BJ (cell line): ENCODE results near the gene COL18A1. TPM values are rescaled to one million over a fixed set of nuclear protein-coding genes. Genes with fewer than 3 reads are reported as not detected.

ENCODE experiments used
- CTCF ChIA-PET: fragments of 350-600 bp; formaldehyde crosslinking; extraction: SDS; loops from one replicate; lab custom pipeline; 2021; ENCODE audit warnings: antibody characterized with exemption, inconsistent platforms; lab: Yijun Ruan, JAX
- POLR2A ChIA-PET: fragments of 300-600 bp; sonication (Branson Sonifier 250); formaldehyde crosslinking; extraction: SDS; loops from one replicate; lab custom pipeline; 2021; ENCODE audit warnings: antibody characterized with exemption; lab: Charles Lee
- DNase-seq: peaks from one replicate; pipeline ENCODE4 v3.0.0-alpha.2; 2011; ENCODE audit warnings: low read depth
- H3K27me3 ChIP-seq: 2 replicates; pipeline ENCODE4 v1.6.0; 2011; ENCODE audit warnings: low read length; ENCODE audit not compliant: control insufficient read depth, insufficient read depth
- H3K36me3 ChIP-seq: 2 replicates; pipeline ENCODE4 v1.5.1; 2011; ENCODE audit warnings: low read length; ENCODE audit not compliant: control insufficient read depth, insufficient read depth
- H3K4me3 ChIP-seq: 2 replicates; pipeline ENCODE4 v1.5.1; 2011; ENCODE audit warnings: low read depth, mild to moderate bottlenecking, control low read depth, low read length
- CTCF ChIP-seq: IDR thresholded peaks from 2 replicates; pipeline ENCODE4 v1.5.1; 2011; ENCODE audit warnings: low read depth, mild to moderate bottlenecking, control low read depth, inconsistent platforms, low read length, moderate library complexity; ENCODE audit not compliant: insufficient read depth
- polyA plus RNA-seq: library from polyadenylated mRNA; depleted of rRNA; stranded (reverse); fragments of >200 nt; gene quantifications from 2 replicates; pipeline ENCODE4 v1.2.3, GENCODE V29; 2011

COL18A1 gene
- polyA plus RNA-seq, 1 experiment = 99.7 TPM

GRCh38 chr21:45536301-45537081 is 131.5 kb downstream of the COL18A1 start:
- ChIA-PET CTCF (no interaction called here), POLR2A (no interaction called here)
- no peak for TF ChIP-seq CTCF
- DNase-seq = no peak
- no peaks in the 10 kb centered on the region for H3K27me3 ChIP-seq
- no peak overlapping the region for H3K4me3 ChIP-seq
- no peaks in the 10 kb centered on the region; the same call in none of the 2 replicates for H3K36me3 ChIP-seq

DNA sequence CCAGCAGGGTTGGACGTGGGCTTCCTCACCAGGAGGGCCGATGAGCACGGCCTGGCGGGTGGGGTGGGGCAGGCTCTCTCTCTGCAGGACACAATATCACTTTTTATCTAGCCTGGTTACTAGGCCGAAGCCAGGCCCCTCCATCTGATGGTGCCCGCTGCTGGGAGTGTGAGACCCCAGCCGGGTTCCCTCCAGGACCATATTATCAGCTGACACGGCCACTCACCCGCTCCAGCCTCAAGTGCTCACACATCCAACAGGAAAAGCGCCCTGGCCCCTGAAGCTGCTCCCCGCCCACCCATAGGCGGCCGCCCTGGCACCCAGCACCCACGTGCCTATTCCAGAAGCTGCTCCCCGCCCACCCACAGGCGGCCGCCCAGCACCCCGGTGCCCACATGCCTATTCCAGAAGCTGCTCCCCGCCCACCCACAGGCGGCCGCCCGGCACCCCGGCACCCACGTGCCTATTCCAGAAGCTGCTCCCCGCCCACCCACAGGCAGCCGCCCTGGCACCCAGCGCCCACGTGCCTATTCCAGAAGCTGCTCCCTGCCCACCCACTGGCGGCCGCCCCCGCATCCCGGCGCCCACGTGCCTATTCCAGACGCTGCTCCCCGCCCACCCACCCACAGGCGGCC is 132.3 kb downstream of the COL18A1 start:
- CTCF ChIA-PET = interaction anchor here (0.9 kb wide), 1 partner anchor 66 kb away, joined by 3 read pairs; no protein-coding TSS in a partner anchor
- POLR2A ChIA-PET = no interaction called here
- DNase-seq = no peak
- H3K27me3 ChIP-seq = no peaks in the 10 kb centered on the region
- no peak for TF ChIP-seq CTCF
- H3K4me3 ChIP-seq = no peak overlapping the region
- H3K36me3 ChIP-seq = no peaks in the 10 kb centered on the region; the same call in none of the 2 replicates

DNA sequence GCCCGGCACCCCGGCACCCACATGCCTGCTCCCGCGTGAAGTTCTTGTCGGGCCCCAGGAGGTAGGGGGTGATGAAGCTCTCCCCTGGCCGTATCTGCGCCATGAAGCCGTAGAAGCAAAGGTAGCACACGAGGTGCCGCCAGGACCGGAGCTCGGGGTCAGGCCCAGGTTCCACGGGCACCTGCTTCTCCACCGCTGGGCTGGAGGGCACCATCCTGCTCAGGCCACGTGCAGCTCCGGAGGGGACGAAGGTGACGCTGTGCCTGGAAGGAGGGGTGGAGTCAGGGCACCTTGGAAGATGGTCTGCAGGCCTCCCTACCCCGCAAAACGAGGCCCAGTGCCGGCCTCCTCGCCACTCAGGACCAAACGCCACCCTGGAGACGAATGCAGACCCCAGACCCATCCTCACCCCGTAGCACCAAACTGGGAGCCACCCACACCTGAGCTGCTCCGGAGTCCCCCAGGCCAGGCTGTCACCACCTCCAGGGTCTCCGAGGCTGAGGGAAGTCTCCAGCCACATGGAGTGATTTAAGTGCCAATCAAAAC is 132.9 kb downstream of the COL18A1 start:
- no peak for TF ChIP-seq CTCF
- ChIA-PET CTCF (interaction anchor here (0.9 kb wide), 1 partner anchor 66 kb away, joined by 3 read pairs; no protein-coding TSS in a partner anchor), POLR2A (no interaction called here)
- Histone ChIP-seq H3K27me3 (no peaks in the 10 kb centered on the region), H3K4me3 (no peak overlapping the region), H3K36me3 (no peaks in the 10 kb centered on the region; the same call in none of the 2 replicates)
- DNase-seq = no peak

DNA sequence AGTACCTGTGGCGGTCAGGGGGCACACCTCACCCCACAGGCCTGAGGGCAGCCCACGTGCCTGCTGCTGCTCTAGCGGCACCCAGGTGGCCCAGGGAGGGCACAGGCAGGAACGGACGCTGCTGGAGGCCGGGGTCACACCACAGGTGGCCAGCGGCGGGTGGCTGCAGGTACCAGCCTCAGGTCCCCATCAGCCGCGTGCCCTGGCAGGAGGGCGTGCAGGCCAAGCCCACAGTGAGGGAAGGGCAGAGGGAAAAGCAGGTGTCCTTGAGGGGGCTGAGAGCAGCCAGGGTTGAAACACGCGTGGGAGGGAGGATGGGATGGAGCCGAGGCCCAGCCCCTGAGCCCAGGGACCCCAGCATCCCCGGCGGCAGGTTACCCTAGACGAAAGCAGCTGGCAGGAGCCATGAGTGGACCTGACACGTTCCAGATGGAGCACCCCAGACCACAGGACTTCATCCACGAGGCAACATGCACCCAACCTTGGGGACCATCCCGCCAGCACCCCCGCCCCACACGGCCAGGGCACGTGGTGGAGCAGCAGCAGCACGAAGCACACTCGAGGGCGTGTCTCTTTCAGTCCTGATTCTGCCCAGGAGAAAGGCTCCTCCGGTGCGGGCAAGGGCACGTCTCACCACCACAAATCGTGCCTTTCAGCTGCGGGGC is 133.5 kb downstream of the COL18A1 start:
- no peak overlapping the region for H3K4me3 ChIP-seq
- DNase-seq = no peak
- no peak for TF ChIP-seq CTCF
- POLR2A ChIA-PET = no interaction called here
- CTCF ChIA-PET = interaction anchor here (0.9 kb wide), 1 partner anchor 67 kb away, joined by 3 read pairs; no protein-coding TSS in a partner anchor
- no peaks in the 10 kb centered on the region for H3K27me3 ChIP-seq
- H3K36me3 ChIP-seq = no peaks in the 10 kb centered on the region; the same call in none of the 2 replicates
